Skeletal muscle tissue (tissue), 4 donors: ENCODE data around the gene RAB22A. TPM values are rescaled to one million over a fixed set of nuclear protein-coding genes. Genes with fewer than 3 reads are reported as not detected.

Experiments used
- H3K27ac ChIP-seq: one replicate; pipeline ENCODE4 v1.7.0; 2013; ENCODE audit warnings: mild to moderate bottlenecking, low read depth, low read length, inconsistent platforms
- H3K27me3 ChIP-seq, 3 donors: one replicate each; pipeline ENCODE4 v1.7.0; 2013; ENCODE audit warnings: low read length in 3 of 3; ENCODE audit not compliant: control insufficient read depth in 3 of 3, insufficient read depth in 3 of 3
- H3K36me3 ChIP-seq, 3 donors: one replicate each; pipeline ENCODE4 v1.7.0; 2013; ENCODE audit warnings: low read length in 3 of 3; ENCODE audit not compliant: control insufficient read depth in 3 of 3, insufficient read depth in 3 of 3
- H3K4me1 ChIP-seq, 3 donors: one replicate each; pipeline ENCODE4 v1.7.0; 2013; ENCODE audit warnings: low read length in 3 of 3, mild to moderate bottlenecking in 3 of 3; ENCODE audit not compliant: control insufficient read depth in 3 of 3, insufficient read depth in 3 of 3
- H3K4me3 ChIP-seq, 3 donors: one replicate each; pipeline ENCODE4 v1.7.0; 2013; ENCODE audit warnings: low read length in 3 of 3
- H3K9ac ChIP-seq, 3 donors: one replicate each; pipeline ENCODE4 v1.7.0; 2013; ENCODE audit warnings: low read length in 3 of 3, mild to moderate bottlenecking in 3 of 3, moderate library complexity in 2 of 3, low read depth in 1 of 3
- H3K9me3 ChIP-seq, 3 donors: one replicate each; pipeline ENCODE4 v1.7.0; 2013; ENCODE audit warnings: low read length in 3 of 3; ENCODE audit not compliant: control insufficient read depth in 3 of 3
- total RNA-seq: library from RNA; depleted of rRNA; stranded (reverse); fragments of >200 nt; gene quantifications from one replicate; pipeline ENCODE4 v1.2.3, GENCODE V29; 2014
- donor health status: Osteomylitis.

Gene RAB22A
- total RNA-seq, 1 donor from 2014 or later = 10.4 TPM

DNA sequence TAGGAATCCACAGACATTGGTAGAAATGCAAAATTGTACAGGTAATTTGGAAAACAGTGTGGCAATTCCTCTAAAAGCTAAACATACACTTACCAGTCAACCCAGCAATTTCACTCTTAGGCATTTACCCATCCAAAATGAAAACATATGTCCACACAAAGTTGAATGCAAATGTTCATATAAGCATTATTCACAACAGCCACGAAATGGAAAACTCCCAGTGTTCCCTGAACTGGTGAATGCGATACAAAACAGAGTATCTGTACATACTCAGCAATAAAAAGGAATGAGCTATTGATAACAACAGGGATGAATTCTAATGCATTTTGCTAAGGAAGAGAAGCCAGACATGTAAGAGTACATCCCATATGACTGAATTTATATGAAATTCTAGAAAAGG lies 32.4 kb upstream of the RAB22A start:
- Histone ChIP-seq H3K9me3 (peaks cover 0 to 2% (median 0%) of the 10 kb centered on the region in 3 donors), H3K27ac (no peak overlapping the region), H3K4me3 (no peak overlapping the region), H3K27me3 (no peaks in the 10 kb centered on the region), H3K9ac (no peak overlapping the region), H3K4me1 (no peaks in the 10 kb centered on the region), H3K36me3 (peaks cover 0 to 3% (median 0%) of the 10 kb centered on the region in 3 donors)

DNA sequence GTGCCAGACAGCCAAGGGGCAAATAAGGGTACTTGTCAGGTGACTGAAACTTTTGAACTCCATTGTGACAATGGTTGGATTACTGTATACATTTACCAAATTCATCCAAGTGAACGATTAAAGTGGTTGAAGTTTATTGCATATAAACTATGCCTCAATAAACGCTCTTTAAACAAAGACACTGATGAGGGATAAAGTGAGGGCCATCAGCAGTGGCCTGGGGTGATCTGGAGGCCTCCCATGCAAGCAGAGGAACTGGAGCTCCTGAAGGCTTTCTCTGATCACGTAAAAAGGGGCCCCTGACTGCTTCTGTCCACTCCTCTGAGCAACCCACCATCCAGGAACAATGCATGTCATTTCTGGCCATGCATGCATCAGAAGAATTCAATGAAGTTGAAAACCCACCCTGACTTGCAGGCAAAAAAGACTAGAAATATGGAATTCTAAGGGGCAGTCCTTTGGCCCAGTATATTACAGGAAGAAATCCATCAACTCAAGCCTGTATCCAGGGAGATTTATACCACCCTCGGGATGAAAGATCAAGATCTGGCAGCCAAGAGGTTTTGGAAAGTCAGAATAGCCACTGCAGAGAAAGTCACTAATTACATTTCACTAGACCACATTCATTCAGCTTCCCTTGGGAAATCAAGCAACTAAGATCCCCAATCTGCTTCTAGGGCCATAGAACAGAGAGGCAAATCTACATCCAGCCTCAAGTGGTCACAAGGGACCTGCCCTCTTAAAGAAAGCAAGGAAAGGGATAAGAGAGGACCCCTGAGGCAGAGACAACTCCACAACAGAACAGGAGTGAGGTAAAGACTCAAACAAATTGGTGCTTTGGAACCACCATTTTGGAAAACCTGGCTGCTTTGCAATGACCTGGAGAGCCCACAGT lies 31.7 kb upstream of the RAB22A start:
- Histone ChIP-seq H3K4me3 (no peak overlapping the region), H3K9ac (no peak overlapping the region), H3K9me3 (peaks cover 0 to 2% (median 0%) of the 10 kb centered on the region in 3 donors), H3K27me3 (no peaks in the 10 kb centered on the region), H3K27ac (no peak overlapping the region), H3K4me1 (no peaks in the 10 kb centered on the region), H3K36me3 (peaks cover 0 to 3% (median 0%) of the 10 kb centered on the region in 3 donors)

DNA sequence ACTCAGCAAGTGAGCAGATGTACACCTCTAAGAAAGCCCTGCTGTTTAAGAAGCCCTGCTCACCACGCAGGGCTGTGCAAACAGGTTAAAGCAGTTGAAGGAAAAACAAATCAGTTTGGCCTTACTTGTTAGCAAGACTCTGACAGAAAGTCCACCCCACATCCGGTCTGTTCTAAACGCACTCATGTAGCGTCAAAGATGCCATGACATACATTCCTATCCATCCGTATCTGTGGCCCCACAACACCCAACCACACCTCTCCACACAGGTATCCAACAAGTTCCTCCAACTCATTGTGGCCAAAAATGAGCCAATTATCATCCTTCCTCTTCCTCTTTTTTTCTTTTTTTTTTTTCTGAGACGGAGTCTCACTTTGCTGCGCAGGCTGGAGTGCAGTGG lies 22.8 kb upstream of the RAB22A start:
- H3K4me1 ChIP-seq = no peaks in the 10 kb centered on the region
- H3K27me3 ChIP-seq = no peaks in the 10 kb centered on the region
- no peak overlapping the region for H3K27ac ChIP-seq
- no peak overlapping the region for H3K9ac ChIP-seq
- no peak overlapping the region for H3K4me3 ChIP-seq
- no peaks in the 10 kb centered on the region for H3K9me3 ChIP-seq
- H3K36me3 ChIP-seq = peaks cover 0 to 8% (median 5%) of the 10 kb centered on the region in 3 donors

DNA sequence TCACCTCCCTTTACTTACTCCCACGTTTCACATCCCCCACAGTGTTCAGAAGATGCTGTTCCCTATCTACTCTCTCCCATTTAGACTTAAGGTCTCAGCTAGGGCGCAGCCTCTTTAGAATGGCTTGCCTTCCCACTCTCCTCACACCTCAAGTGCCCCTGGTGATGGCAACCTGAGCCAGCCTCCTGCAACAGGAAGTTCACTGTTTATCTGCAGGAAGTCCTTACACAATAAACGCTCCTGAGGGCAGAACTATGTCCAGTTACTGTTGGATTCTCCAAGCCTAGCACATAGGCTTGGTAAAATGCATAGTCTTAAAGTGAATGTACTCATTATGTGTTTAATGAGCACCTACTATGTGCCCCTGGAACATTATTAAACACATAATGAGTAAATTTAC lies 21.9 kb upstream of the RAB22A start:
- no peaks in the 10 kb centered on the region for H3K4me1 ChIP-seq
- peaks cover 0 to 8% (median 5%) of the 10 kb centered on the region in 3 donors for H3K36me3 ChIP-seq
- no peak overlapping the region for H3K27ac ChIP-seq
- H3K27me3 ChIP-seq = no peaks in the 10 kb centered on the region
- no peak overlapping the region for H3K4me3 ChIP-seq
- H3K9me3 ChIP-seq = no peaks in the 10 kb centered on the region
- H3K9ac ChIP-seq = no peak overlapping the region

DNA sequence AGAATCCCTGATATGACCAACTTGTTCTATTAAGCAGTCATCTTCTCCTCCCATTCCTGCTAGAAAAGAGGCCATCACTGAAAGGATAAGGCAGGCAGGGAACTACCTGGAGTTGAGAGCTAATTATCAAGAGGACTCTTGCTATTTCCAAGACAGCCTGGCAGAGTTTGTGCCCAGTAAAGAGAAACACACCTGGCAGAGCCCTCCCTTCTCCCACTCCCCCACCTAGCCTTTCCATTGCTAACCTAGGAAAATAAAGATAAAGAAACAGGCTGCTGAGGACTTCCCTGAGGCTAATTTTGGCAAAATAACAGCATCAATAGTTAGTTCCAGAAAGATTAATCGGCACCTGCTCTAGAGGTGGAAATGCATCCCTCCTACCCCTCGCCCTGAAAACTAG lies 20.4 kb upstream of the RAB22A start:
- H3K27me3 ChIP-seq = no peaks in the 10 kb centered on the region
- H3K4me3 ChIP-seq = no peak overlapping the region
- no peaks in the 10 kb centered on the region for H3K4me1 ChIP-seq
- peaks cover 0 to 8% (median 5%) of the 10 kb centered on the region in 3 donors for H3K36me3 ChIP-seq
- H3K9ac ChIP-seq = no peak overlapping the region
- no peak overlapping the region for H3K27ac ChIP-seq
- no peaks in the 10 kb centered on the region for H3K9me3 ChIP-seq

DNA sequence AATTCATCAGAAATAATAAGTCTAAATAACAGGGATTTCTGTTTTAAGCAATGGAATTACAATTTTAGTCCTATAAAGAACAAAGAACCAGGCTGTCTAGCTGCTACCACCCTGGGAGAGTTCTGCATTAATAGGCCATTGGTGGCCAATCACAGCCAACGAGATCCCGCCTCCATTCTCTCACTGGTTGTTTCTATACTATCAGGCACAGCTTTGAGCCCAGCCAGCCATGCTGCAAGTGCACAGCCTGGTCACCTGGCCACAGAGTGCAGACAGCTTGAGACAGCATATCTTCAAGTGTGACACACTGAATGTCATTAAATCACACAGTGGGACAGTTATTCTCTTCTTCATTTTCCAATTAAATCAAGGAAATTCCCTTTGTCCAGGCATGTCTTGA lies 16.1 kb upstream of the RAB22A start:
- H3K4me1 ChIP-seq = no peaks in the 10 kb centered on the region
- H3K9me3 ChIP-seq = no peaks in the 10 kb centered on the region
- no peak overlapping the region for H3K9ac ChIP-seq
- H3K27me3 ChIP-seq = no peaks in the 10 kb centered on the region
- H3K36me3 ChIP-seq = no peaks in the 10 kb centered on the region
- no peak overlapping the region for H3K27ac ChIP-seq
- H3K4me3 ChIP-seq = no peak overlapping the region

DNA sequence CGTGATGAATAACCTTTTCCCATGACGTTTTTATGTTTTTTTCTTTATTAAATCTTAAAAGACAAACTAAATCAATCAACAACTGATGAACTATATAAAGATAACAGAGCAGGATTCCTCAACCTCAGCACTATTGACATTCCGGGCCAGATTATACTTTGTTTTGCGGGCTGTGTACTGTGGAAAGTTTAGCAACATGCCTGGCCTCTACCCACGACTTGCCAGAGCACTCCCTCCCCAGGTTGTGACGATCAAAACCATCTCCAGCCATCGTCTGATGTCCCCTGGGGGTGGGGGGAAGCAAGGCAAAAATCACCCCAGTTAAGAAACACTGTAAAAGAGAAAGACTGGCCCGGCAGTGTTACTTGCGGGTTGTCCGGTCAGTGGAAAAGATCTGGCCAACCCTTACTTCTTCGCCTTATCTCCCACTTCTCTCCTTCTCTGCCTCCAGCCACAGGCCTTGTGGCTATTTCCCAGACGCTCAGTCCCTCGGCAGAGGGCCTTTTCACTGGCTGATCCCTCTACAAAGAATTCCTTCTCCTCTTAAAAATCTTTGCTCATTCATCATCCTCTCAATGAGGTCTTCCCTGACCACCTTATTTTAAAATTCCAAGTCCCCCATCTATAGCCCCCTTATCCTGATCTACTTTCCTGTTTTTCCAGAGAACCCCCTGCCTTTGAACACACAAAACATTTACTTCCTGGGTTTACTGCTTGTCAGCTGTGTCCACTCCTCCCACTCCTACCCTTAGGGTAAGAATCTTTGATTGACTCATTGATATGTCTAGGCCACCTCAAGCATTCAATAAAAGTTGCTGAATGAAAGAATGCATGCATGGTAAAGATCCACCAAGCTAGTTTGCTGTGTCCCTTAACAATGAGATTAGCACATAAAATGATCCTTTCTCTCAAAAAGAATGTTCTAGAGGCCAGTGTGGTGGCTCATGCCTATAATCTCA lies 14.7 kb upstream of the RAB22A start:
- Histone ChIP-seq H3K4me1 (no peaks in the 10 kb centered on the region), H3K27ac (no peak overlapping the region), H3K4me3 (no peak overlapping the region), H3K9me3 (no peaks in the 10 kb centered on the region), H3K27me3 (no peaks in the 10 kb centered on the region), H3K9ac (no peak overlapping the region), H3K36me3 (no peaks in the 10 kb centered on the region)

DNA sequence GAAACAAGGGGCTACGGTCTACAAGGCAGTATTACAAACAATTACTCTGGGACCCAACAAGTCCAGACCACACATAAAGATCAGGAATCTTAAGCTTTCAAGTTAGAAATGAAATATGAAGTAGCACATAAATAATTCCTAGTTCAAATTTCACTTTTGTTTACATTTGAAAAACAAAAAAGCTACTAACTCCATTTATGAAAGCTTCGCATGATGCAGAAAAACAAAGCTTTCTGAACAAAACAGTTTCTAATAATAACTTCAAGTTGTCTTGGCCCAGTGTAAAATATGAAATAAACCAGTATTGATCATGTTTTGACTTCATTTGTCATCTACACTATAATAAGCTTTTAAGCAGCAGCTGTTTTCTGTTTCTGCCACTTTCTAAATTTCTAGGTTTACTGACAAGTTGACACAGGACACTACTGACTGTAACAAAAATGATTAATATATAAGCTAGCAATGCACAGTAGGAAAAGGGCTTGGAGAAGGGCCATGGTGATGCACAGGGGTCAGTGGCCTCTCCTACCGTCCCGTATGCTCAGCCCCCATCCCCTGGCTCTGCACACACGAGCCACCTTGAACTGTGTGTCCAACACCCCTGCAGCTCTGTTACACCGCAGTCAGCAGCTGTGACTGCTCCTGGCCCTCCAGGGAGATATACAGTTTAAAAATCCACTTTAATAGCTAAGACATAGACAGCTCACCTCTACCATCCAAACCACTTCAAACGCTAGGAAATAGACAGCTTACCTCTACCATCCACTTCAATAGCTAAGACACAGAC lies 13.3 kb upstream of the RAB22A start:
- H3K4me3 ChIP-seq = no peak overlapping the region
- no peaks in the 10 kb centered on the region for H3K4me1 ChIP-seq
- H3K9me3 ChIP-seq = no peaks in the 10 kb centered on the region
- H3K27me3 ChIP-seq = no peaks in the 10 kb centered on the region
- no peaks in the 10 kb centered on the region for H3K36me3 ChIP-seq
- H3K9ac ChIP-seq = no peak overlapping the region
- no peak overlapping the region for H3K27ac ChIP-seq

DNA sequence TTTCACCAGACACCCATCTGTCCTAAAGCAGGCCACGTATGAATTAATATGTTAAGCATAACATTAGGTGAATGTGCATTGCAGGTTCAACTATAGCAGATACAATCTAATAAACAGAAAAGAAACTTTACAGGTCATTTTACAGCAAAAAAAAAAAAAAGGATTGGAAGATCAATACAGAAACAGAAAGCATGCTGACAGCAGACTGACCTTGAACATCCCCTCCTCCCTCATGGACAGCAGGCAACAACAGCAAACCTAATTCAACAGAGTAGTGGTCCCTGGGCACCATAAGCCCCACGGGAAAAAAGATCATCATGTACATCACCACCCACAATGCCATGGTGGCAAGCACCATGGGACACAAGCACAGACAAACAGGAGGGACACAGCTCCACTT lies 12.1 kb upstream of the RAB22A start:
- no peak overlapping the region for H3K4me3 ChIP-seq
- no peak overlapping the region for H3K27ac ChIP-seq
- H3K36me3 ChIP-seq = peaks cover 0 to 4% (median 2%) of the 10 kb centered on the region in 3 donors
- H3K9ac ChIP-seq = no peak overlapping the region
- no peaks in the 10 kb centered on the region for H3K9me3 ChIP-seq
- H3K4me1 ChIP-seq = no peaks in the 10 kb centered on the region
- no peaks in the 10 kb centered on the region for H3K27me3 ChIP-seq
